Body of pancreas (tissue), 4 donors: ENCODE results near the gene JSRP1.

Experiments
- CTCF ChIP-seq, 7 experiments: fragments of 450-650 bp in 4 of 7; fragments of 200-600 bp in 3 of 7; sonication (generic) in 3 of 7; IDR thresholded peaks; one replicate each; pipeline ENCODE4 v1.5.1; 2016 to 2019; ENCODE audit warnings: antibody characterized with exemption in 7 of 7
- POLR2A ChIP-seq, 3 donors: fragments of 450-650 bp; IDR thresholded peaks; one replicate each; pipeline ENCODE4 v1.6.1; 2016; ENCODE audit warnings: antibody characterized with exemption in 3 of 3, mild to moderate bottlenecking in 2 of 3

DNA sequence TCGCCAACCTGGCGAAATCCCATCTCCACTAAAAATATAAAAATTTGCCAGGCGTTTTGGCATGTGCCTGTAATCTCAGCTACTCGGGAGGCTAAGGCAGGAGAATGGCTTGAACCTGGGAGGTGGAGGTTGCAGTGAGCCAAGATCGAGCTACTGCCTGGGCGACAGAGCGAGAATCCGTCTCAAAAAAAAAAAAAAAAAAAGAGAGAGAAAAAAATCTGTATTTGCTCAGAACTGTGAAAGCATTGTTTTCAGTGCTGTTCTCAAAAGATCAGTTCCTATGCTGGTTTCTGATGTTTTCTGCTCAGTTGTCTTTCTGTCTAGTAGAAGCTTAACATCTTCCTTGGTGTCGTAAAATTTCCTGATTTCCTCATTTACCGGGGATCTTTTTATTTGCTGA, 17.0 kb downstream of the JSRP1 start:
- TF ChIP-seq CTCF (IDR thresholded peaks at IDR 0.05) (no peak), POLR2A (IDR thresholded peaks at IDR 0.05) (no peak)
